ENCODE measurements around the gene DDX54. TPM values are rescaled to one million over a fixed set of nuclear protein-coding genes. Genes with fewer than 3 reads are reported as not detected.

DDX54 gene
- total and polyA plus RNA-seq, 2 of the 8 experiments (the other 6 are each of a cell fraction or from before 2014, with no cell fraction given) = 64.9 to 113 TPM

- POLR2A ChIA-PET (ENCODE audit: partially characterized antibody) = no interaction called here
- Histone ChIP-seq H4K8ac (ENCODE audit: extremely low read depth, insufficient read depth, low read length) (no peak overlapping the region), H3K14ac (ENCODE audit: insufficient read length) (no peak overlapping the region), H3K79me1 (ENCODE audit: low read depth, low read length) (no peaks in the 10 kb centered on the region), H3K4me2 (ENCODE audit: insufficient read depth in 1 of 2, low read depth in 2 of 2, low read length in 2 of 2) (no peak overlapping the region), H3K23me2 (ENCODE audit: low read depth, low read length) (peaks cover 4% of the 10 kb centered on the region), H4K91ac (replicated peaks; ENCODE audit: insufficient read length, low read length) (no peak overlapping the region), H3K4me3 (ENCODE audit: extremely low read depth in 1 of 4, insufficient read depth in 2 of 4, low read depth in 3 of 4, low read length in 4 of 4) (no peak overlapping the region), H2BK120ac (replicated peaks; ENCODE audit: low read depth, low read length) (no peak overlapping the region), H3K79me2 (ENCODE audit: control insufficient read depth in 1 of 2, insufficient read depth in 2 of 2, low read length in 2 of 2) (no peaks in the 10 kb centered on the region), H3K4ac (replicated peaks; ENCODE audit: insufficient read length, low read depth, low read length) (no peak overlapping the region), H3K23ac (ENCODE audit: insufficient read length) (no peak overlapping the region), H3K9ac (replicated peaks in 1 of 4; ENCODE audit: extremely low read depth in 1 of 4, low read depth in 3 of 4, low read length in 3 of 4) (no peak overlapping the region), H4K5ac (ENCODE audit: insufficient read length, low read depth, low read length) (no peak overlapping the region), H3K27me3 (replicated peaks in 1 of 4; ENCODE audit: control insufficient read depth in 3 of 4, extremely low read depth in 1 of 4, insufficient read depth in 3 of 4, low read length in 3 of 4) (no peaks in the 10 kb centered on the region), H2BK15ac (ENCODE audit: low read length) (no peak overlapping the region), H3K56ac (replicated peaks; ENCODE audit: insufficient read length, low read depth, low read length) (no peak overlapping the region), H2BK5ac (ENCODE audit: low read depth, low read length) (no peak overlapping the region), H3K18ac (ENCODE audit: extremely low read depth, low read length) (no peak overlapping the region), H3K36me3 (ENCODE audit: control insufficient read depth in 2 of 4, insufficient read depth in 4 of 4, low read length in 3 of 4) (no peaks in the 10 kb centered on the region), H3K4me1 (replicated peaks in 1 of 4; ENCODE audit: control insufficient read depth in 3 of 4, insufficient read depth in 4 of 4, low read length in 3 of 4) (peaks cover 0 to 2% (median 0%) of the 10 kb centered on the region in 4 experiments; a peak in 2 of 7 replicates), H2AK5ac (ENCODE audit: low read depth, low read length) (no peak overlapping the region), H4K20me1 (replicated peaks in 1 of 2; ENCODE audit: control insufficient read depth in 1 of 2, insufficient read depth in 2 of 2, low read length in 2 of 2) (no peaks in the 10 kb centered on the region), H2BK20ac (ENCODE audit: low read length) (no peak overlapping the region), H3K27ac (ENCODE audit: low read depth, low read length) (no peak overlapping the region), H2BK12ac (ENCODE audit: low read depth, low read length) (no peak overlapping the region), H2AFZ (ENCODE audit: low read length) (no peak overlapping the region), H3K9me3 (ENCODE audit: insufficient read depth in 2 of 2, low read depth in 1 of 2, low read length in 1 of 2) (no peaks in the 10 kb centered on the region)
- WGBS, 2 experiments (ENCODE audit: extremely low coverage in 1 of 2, insufficient coverage in 1 of 2, insufficient read length in 1 of 2, insufficient replicate concordance in 2 of 2, low coverage in 1 of 2, low lambda C conversion rate in 2 of 2, missing lambda C conversion rate in 1 of 2) = 71% methylated on average over 2 of the region's 2 CpGs; no CpG with 5 or more reads in 1 of the 2 experiments
- CTCF ChIA-PET (ENCODE audit: partially characterized antibody) = no interaction called here
- DNase-seq (ENCODE audit: low read depth in 1 of 2, low spot score in 2 of 2) = no peak
- TF ChIP-seq BCL11A (IDR thresholded peaks at IDR 0.05; ENCODE audit: low read depth in 2 of 2, low read length in 2 of 2) (no peak), RAD21 (IDR thresholded peaks at IDR 0.05 in 1 of 2, conservative IDR thresholded peaks at IDR 0.05 in 1 of 2; ENCODE audit: low read depth in 2 of 2, low read length in 2 of 2) (no peak), POLR2AphosphoS5 (IDR thresholded peaks at IDR 0.05; ENCODE audit: low read depth, low read length) (no peak), SP1 (IDR thresholded peaks at IDR 0.05; ENCODE audit: low read depth, low read length) (no peak), YY1 (IDR thresholded peaks at IDR 0.05; ENCODE audit: low read depth, low read length) (no peak), KDM1A (IDR thresholded peaks at IDR 0.05; ENCODE audit: borderline replicate concordance, low read length) (no peak), SP4 (IDR thresholded peaks at IDR 0.05; ENCODE audit: low read length) (no peak)
- FAIRE-seq = no peak
Measured at GRCh38 chr12:113216027-113216426, 30.7 kb upstream of the DDX54 start.
